PC-9 (cell line): ENCODE measurements around the gene AOC3. TPM values are rescaled to one million over a fixed set of nuclear protein-coding genes. Genes with fewer than 3 reads are reported as not detected.
A peak's percentile ranks its signal among the peaks of the same experiment; 100 is the strongest.

ENCODE experiments used
- BruUV-seq: library from RNA; stranded (reverse); fragments of 400-500 nt; replicated peaks from 2 replicates; lab custom pipeline; 2021; lab: Mats Ljungman, UMichigan
- CTCF ChIA-PET: fragments of 300-600 bp; sonication (Branson Sonifier 250); formaldehyde crosslinking; loops from one replicate; lab custom pipeline; 2022; ENCODE audit warnings: antibody characterized with exemption; lab: Charles Lee
- POLR2A ChIA-PET: fragments of 300-600 bp; sonication (Branson Sonifier 250); formaldehyde crosslinking; loops from one replicate; lab custom pipeline; 2022; ENCODE audit warnings: antibody characterized with exemption; ENCODE audit not compliant: unreplicated experiment; lab: Charles Lee
- DNase-seq, 2 experiments: peaks; one replicate each; pipeline versions ENCODE4 v3.0.0 to v3.0.0-alpha.2; 2015 to 2022; ENCODE audit warnings: mixed read lengths in 1 of 2
- H2AFZ ChIP-seq: fragments of 200-600 bp; sonication (generic); 2 replicates; pipeline ENCODE4 v1.8.1; 2017; ENCODE audit warnings: antibody characterized with exemption
- H3F3A ChIP-seq: fragments of 200-600 bp; sonication (generic); 2 replicates; pipeline ENCODE4 v1.8.1; 2017; ENCODE audit warnings: antibody characterized with exemption, mild to moderate bottlenecking, low read depth; ENCODE audit not compliant: insufficient read depth
- H3K27ac ChIP-seq: fragments of 200-600 bp; sonication (generic); 2 replicates; pipeline ENCODE4 v1.6.1; 2016; ENCODE audit warnings: mixed run types
- H3K27me3 ChIP-seq: fragments of 200-600 bp; sonication (generic); 2 replicates; pipeline ENCODE4 v1.6.1; 2016; ENCODE audit warnings: low read depth, mixed run types; ENCODE audit not compliant: insufficient read depth
- H3K36me3 ChIP-seq: fragments of 200-600 bp; sonication (generic); 2 replicates; pipeline ENCODE4 v1.6.1; 2016; ENCODE audit warnings: low read depth, mixed run types
- H3K4me1 ChIP-seq: fragments of 200-600 bp; sonication (generic); replicated peaks from 2 replicates; pipeline ENCODE4 v1.6.1; 2016; ENCODE audit warnings: mixed run types; ENCODE audit not compliant: insufficient read depth
- H3K4me2 ChIP-seq: fragments of 200-600 bp; sonication (generic); 2 replicates; pipeline ENCODE4 v1.6.1; 2017; ENCODE audit warnings: mixed run types
- H3K4me3 ChIP-seq: fragments of 200-600 bp; sonication (generic); 2 replicates; pipeline ENCODE4 v1.6.1; 2016; ENCODE audit warnings: mixed run types
- H3K79me2 ChIP-seq: fragments of 200-600 bp; sonication (generic); 2 replicates; pipeline ENCODE4 v1.6.1; 2017; ENCODE audit warnings: low read depth, mixed run types
- H3K9me2 ChIP-seq: fragments of 200-600 bp; sonication (generic); 2 replicates; pipeline ENCODE4 v1.8.1; 2017; ENCODE audit warnings: mild to moderate bottlenecking; ENCODE audit not compliant: insufficient read depth
- H3K9me3 ChIP-seq: fragments of 200-600 bp; sonication (generic); 2 replicates; pipeline ENCODE4 v1.8.1; 2016; ENCODE audit warnings: low read depth; ENCODE audit not compliant: insufficient read depth
- H4K20me1 ChIP-seq: fragments of 200-600 bp; sonication (generic); 2 replicates; pipeline ENCODE4 v1.8.1; 2017; ENCODE audit not compliant: insufficient read depth
- CTCF ChIP-seq: fragments of 200-600 bp; sonication (generic); conservative IDR thresholded peaks from 2 replicates; pipeline ENCODE4 v1.6.1; 2017; ENCODE audit warnings: mixed run types, antibody characterized with exemption, mild to moderate bottlenecking, moderate library complexity
- EZH2 ChIP-seq: fragments of 200-600 bp; sonication (generic); IDR thresholded peaks from 2 replicates; pipeline ENCODE4 v1.8.0; 2017; ENCODE audit warnings: antibody characterized with exemption, low read depth
- intact Hi-C: fragments of 100-400 bp; cut with micrococcal nuclease; formaldehyde crosslinking; loops from one replicate; pipeline ENCODE4 v1.10.0; 2022; ENCODE audit not compliant: unreplicated experiment
- total RNA-seq: library from RNA; stranded (reverse); gene quantifications from 2 replicates; pipeline ENCODE4 v1.2.3, GENCODE V29; 2021

The AOC3 gene
- total RNA-seq, 1 experiment from 2014 or later, result 0.98 TPM

- POLR2A ChIA-PET, result no interaction called here
- no peak overlapping the region for H2AFZ ChIP-seq
- TF ChIP-seq CTCF (no peak), EZH2 (no peak)
- intact Hi-C loops, result no loop called here
- no peaks in the 10 kb centered on the region for H3K79me2 ChIP-seq
- H4K20me1 ChIP-seq, result no peaks in the 10 kb centered on the region
- no TSS peak for BruUV-seq
- no peaks in the 10 kb centered on the region for H3K36me3 ChIP-seq
- CTCF ChIA-PET, result no interaction called here
- peaks cover 12% of the 10 kb centered on the region for H3K4me1 ChIP-seq
- no peak overlapping the region for H3K4me3 ChIP-seq
- H3F3A ChIP-seq, result peaks cover 11% of the 10 kb centered on the region
- H3K27me3 ChIP-seq, result no peaks in the 10 kb centered on the region
- H3K27ac ChIP-seq, result no peak overlapping the region
- H3K9me2 ChIP-seq, result no peaks in the 10 kb centered on the region
- H3K9me3 ChIP-seq, result no peaks in the 10 kb centered on the region
- H3K4me2 ChIP-seq, result no peak overlapping the region
- DNase-seq, result no peak
These were observed 42.4 kb downstream of the AOC3 start for GRCh38 chr17:42893359-42893758.

GRCh38 chr17:42894283-42895184 lies 43.5 kb downstream of the AOC3 start:
- no peak for DNase-seq
- no TSS peak for BruUV-seq
- no peaks in the 10 kb centered on the region for H3K9me2 ChIP-seq
- intact Hi-C loops, result no loop called here
- TF ChIP-seq CTCF (no peak), EZH2 (no peak)
- POLR2A ChIA-PET, result interaction anchor here (0.6 to 0.7 kb wide), 2 partner anchors 70 to 884 kb away, joined by 3 to 5 read pairs; partner anchors contain the start of genes BECN1 and DUSP3
- no peak overlapping the region for H2AFZ ChIP-seq
- no peaks in the 10 kb centered on the region for H4K20me1 ChIP-seq
- H3K4me2 ChIP-seq, result peak overlapping the region; percentile 45
- H3K9me3 ChIP-seq, result no peaks in the 10 kb centered on the region
- peaks cover 12% of the 10 kb centered on the region for H3K4me1 ChIP-seq
- no peak overlapping the region for H3K27ac ChIP-seq
- CTCF ChIA-PET, result interaction anchor here (0.6 kb wide), 1 partner anchor 37 kb away, joined by 15 read pairs; no protein-coding TSS in a partner anchor
- H3F3A ChIP-seq, result peaks cover 11% of the 10 kb centered on the region
- H3K36me3 ChIP-seq, result no peaks in the 10 kb centered on the region
- no peaks in the 10 kb centered on the region for H3K27me3 ChIP-seq
- H3K4me3 ChIP-seq, result 0 out of 2 replicates have a peak overlapping the region, but pooled peaks have one; percentile 14
- H3K79me2 ChIP-seq, result no peaks in the 10 kb centered on the region

- H3K4me2 ChIP-seq, result peak overlapping the region; percentile 45
- CTCF ChIA-PET, result interaction anchor here (0.6 kb wide), 2 partner anchors 37 to 73 kb away, joined by 9 to 15 read pairs; no protein-coding TSS in a partner anchor
These were observed 44.2 kb downstream of the AOC3 start for GRCh38 chr17:42895185-42895555.

More at GRCh38 chr17:42895185-42895555, 44.2 kb downstream of the AOC3 start:
- 0 out of 2 replicates have a peak overlapping the region, but pooled peaks have one; percentile 14 for H3K4me3 ChIP-seq
- H3F3A ChIP-seq, result peaks cover 11% of the 10 kb centered on the region
- intact Hi-C loops, result no loop called here
- H3K4me1 ChIP-seq, result peaks cover 12% of the 10 kb centered on the region
- H3K9me3 ChIP-seq, result no peaks in the 10 kb centered on the region
- H3K36me3 ChIP-seq, result no peaks in the 10 kb centered on the region
- POLR2A ChIA-PET, result interaction anchor here (0.6 to 0.7 kb wide), 2 partner anchors 71 to 884 kb away, joined by 3 to 5 read pairs; partner anchors contain the start of genes BECN1 and DUSP3
- no peaks in the 10 kb centered on the region for H3K9me2 ChIP-seq
- H3K27me3 ChIP-seq, result no peaks in the 10 kb centered on the region
- no peaks in the 10 kb centered on the region for H4K20me1 ChIP-seq
- no peaks in the 10 kb centered on the region for H3K79me2 ChIP-seq
- no peak overlapping the region for H2AFZ ChIP-seq
- BruUV-seq, result no TSS peak
- no peak for TF ChIP-seq EZH2
- TF ChIP-seq CTCF, result no peak
- no peak overlapping the region for H3K27ac ChIP-seq
- DNase-seq, result peak; percentile 36 to 72
